Transverse colon (tissue), 3 donors: ENCODE measurements around the gene TEX261.

Source experiments
- EP300 ChIP-seq: sonication (generic); formaldehyde crosslinking; IDR thresholded peaks from one replicate; pipeline ENCODE4 v1.6.1; 2017; ENCODE audit warnings: antibody characterized with exemption, low read depth
- POLR2A ChIP-seq: fragments of 450-650 bp; IDR thresholded peaks from one replicate; pipeline ENCODE4 v1.6.1; 2016; ENCODE audit warnings: antibody characterized with exemption, mild to moderate bottlenecking, moderate library complexity
- TF ChIP-seq, protein P1 (sequence below), 5 experiments: fragments of 200-600 bp in 3 of 5; fragments of 450-650 bp in 2 of 5; sonication (generic) in 3 of 5; IDR thresholded peaks; 1 replicate in 2 of 5; 2 replicates in 3 of 5; pipeline ENCODE4 v1.5.1; 2016 to 2017; ENCODE audit warnings: antibody characterized with exemption in 5 of 5, inconsistent platforms in 3 of 5, mild to moderate bottlenecking in 2 of 5, moderate library complexity in 1 of 5

GRCh38 chr2:70954886-70955285, 39.8 kb downstream of the TEX261 start:
- TF ChIP-seq, protein P1, sequence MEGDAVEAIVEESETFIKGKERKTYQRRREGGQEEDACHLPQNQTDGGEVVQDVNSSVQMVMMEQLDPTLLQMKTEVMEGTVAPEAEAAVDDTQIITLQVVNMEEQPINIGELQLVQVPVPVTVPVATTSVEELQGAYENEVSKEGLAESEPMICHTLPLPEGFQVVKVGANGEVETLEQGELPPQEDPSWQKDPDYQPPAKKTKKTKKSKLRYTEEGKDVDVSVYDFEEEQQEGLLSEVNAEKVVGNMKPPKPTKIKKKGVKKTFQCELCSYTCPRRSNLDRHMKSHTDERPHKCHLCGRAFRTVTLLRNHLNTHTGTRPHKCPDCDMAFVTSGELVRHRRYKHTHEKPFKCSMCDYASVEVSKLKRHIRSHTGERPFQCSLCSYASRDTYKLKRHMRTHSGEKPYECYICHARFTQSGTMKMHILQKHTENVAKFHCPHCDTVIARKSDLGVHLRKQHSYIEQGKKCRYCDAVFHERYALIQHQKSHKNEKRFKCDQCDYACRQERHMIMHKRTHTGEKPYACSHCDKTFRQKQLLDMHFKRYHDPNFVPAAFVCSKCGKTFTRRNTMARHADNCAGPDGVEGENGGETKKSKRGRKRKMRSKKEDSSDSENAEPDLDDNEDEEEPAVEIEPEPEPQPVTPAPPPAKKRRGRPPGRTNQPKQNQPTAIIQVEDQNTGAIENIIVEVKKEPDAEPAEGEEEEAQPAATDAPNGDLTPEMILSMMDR (IDR thresholded peaks at IDR 0.05): no peak
- TF ChIP-seq POLR2A (no peak), EP300 (no peak)
